Measurements from ENCODE around the gene OST4.
A peak's percentile ranks its signal among the peaks of the same experiment; 100 is the strongest.

OST4 gene

DNA sequence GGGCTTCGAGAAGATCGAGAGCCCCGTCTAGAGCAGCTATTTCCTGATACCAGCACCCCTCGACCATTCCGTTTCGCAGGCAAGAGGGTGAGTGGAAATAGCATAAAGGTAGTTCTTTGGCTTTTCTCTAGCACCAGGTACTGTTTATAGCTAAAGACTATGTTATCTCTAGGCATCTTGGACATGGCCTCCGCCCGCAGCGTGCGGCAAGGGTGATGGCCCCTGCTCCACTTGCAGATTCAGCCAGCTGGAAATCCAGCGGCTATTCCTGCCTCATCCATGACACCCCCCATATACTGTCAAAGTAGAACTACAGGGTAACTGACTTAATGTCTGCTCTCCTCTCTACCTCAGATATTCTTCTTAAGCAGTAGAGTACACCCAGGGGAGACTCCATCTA, 16.7 kb downstream of the OST4 start:
- FAIRE-seq, result no peak
- DNase-seq (ENCODE audit: low spot score), result no peak

GRCh38 chr2:27053776-27054175, 17.7 kb downstream of the OST4 start:
- no peak for FAIRE-seq

GRCh38 chr2:27053321-27053720, 18.1 kb downstream of the OST4 start:
- FAIRE-seq (no peak), DNase-seq (ENCODE audit: low spot score) (no peak)

More at GRCh38 chr2:27053776-27054175, 17.7 kb downstream of the OST4 start:
- no peak for DNase-seq (ENCODE audit: low spot score)

DNA sequence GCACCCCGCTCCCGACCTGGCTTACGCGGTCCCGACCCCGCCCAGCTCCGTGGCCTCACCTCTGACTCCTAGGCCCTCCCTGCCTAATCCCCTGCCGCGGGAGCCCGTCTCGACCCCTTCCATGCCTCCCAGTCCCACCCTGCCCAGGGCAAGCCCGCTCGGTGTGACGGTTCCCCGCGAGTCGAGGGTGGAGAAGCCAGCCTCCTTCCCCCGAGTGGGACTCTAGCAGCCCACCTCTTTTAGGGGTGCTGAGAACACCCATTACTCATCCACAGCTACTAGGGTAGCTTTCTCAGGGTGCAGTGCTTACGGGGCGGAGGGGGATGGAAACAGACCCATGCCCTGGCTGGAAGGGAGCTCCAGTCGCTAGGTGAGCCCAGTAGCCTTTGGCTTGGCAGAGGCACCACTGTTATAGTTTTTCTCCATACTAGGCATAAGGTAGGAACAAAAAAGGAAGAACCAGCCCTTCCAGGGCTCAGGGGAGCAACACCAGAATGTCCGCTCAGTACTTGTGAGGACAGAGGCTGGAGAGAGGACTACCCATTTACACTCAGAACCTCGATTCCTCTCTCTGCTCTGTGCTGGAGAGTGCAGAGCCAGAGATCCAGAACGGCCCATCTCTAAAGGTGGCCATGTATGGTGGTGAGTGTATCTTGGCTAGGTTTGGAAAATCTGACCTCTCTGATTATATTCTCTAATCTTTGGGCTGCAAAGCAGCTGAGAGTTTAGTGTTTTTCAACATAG, 19.4 kb downstream of the OST4 start:
- FAIRE-seq (no peak), DNase-seq (ENCODE audit: low spot score) (no peak)

GRCh38 chr2:27050996-27051901, 20.2 kb downstream of the OST4 start, which contains the start of gene AGBL5:
Gene AGBL5 (plus strand): TSS chr2:27051668. CDS start chr2:27052959, 1,291 bp downstream.
- FAIRE-seq (peak; percentile 37), DNase-seq (ENCODE audit: low spot score) (peak; percentile 100)

DNA sequence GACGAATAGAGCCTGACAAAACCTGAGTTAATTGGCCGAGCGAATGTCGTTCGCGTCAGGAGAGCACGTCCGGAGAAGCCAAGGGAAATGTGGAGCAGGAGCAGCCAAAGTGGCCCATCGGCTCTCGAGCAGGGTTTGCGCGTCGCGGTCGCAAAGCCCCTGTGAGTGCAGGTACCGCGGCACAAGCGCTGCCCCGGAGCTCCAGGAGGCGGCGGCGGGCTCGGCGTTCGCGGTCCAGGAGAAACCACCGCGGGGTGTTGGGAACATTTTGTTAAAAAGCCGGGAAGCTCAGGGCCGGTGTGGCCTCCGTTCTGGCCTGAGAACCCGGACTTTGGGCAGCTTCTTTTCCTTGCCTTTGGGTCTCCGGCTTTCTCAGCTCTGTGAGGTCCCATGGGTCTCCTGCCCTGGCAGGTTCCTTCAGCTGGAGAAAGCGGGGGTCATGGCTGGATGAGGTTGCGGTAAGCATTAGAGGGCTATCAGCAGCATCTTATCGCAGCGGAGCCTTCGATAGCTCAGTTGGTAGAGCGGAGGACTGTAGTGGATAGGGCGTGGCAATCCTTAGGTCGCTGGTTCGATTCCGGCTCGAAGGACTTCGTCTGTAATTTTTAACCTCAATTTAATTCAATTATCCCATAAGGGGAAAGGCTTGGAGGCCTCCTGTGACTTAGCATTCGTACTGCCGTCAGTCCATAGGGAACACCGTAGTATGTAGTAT, 21.0 kb downstream of the OST4 start:
- peak; percentile 23 for FAIRE-seq

GRCh38 chr2:27049422-27050280, 21.8 kb downstream of the OST4 start:
- DNase-seq (ENCODE audit: low spot score) (peak; percentile 61), FAIRE-seq (no peak)

More for the DNA sequence above, 21.0 kb downstream of the OST4 start:
- peak; percentile 90 for DNase-seq (ENCODE audit: low spot score)

GRCh38 chr2:27042985-27043634, 28.3 kb downstream of the OST4 start:
- DNase-seq (ENCODE audit: low spot score), result no peak
- no peak for FAIRE-seq

- DNase-seq (ENCODE audit: low spot score) (no peak), FAIRE-seq (no peak)
Measured at GRCh38 chr2:27042159-27042661, 29.2 kb downstream of the OST4 start.

GRCh38 chr2:27041752-27042151, 29.7 kb downstream of the OST4 start:
- no peak for DNase-seq (ENCODE audit: low spot score)
- FAIRE-seq, result no peak

- FAIRE-seq (no peak), DNase-seq (ENCODE audit: low spot score) (no peak)
Measured at GRCh38 chr2:27040282-27040681, 31.2 kb downstream of the OST4 start.

GRCh38 chr2:27039871-27040270, 31.6 kb downstream of the OST4 start:
- DNase-seq (ENCODE audit: low spot score) (no peak), FAIRE-seq (no peak)

DNA sequence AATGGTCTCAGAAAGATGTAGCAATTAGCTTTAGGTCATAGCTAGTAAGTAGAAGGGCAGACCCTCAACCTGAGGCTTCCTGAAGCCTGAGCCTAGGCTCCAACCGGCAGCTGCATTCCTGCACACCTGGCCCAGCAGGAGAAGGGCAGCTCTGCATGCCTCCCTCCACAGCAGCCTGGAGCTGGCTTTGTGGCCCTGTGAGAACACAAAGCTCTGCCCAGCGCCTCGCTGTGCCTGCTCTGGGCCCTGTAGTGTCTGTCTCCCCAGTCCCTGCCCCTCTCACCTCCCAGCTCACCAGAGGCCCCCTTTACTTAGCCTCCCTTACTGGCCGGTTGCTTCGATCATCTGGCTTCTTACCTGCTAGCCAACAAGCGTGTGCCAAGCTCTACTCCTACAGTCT, 32.0 kb downstream of the OST4 start:
- FAIRE-seq, result no peak

GRCh38 chr2:27038631-27039339, 32.7 kb downstream of the OST4 start:
- DNase-seq (ENCODE audit: low spot score), result no peak
- no peak for FAIRE-seq

More for the DNA sequence above, 32.0 kb downstream of the OST4 start:
- DNase-seq (ENCODE audit: low spot score), result no peak

DNA sequence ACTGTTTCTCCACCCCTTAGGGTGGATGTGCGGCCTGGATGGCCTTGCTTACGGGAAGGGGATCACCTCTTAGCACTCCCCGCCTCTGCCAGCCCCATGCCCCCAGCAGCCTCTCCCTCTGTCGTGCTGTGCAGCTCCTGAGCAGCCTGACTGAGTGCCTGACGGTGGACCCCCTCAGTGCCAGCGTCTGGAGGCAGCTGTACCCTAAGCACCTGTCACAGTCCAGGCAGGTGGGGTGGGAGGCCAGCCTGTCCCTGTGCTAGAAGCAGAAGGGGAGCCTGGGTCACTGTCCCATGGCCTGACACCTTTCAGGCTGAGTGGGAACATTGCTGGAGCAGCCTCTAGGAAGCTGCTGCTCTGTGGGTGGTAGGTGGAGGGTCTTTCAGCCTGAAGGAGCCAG, 33.4 kb downstream of the OST4 start:
- FAIRE-seq, result no peak
- DNase-seq (ENCODE audit: low spot score), result no peak

- DNase-seq (ENCODE audit: low spot score) (no peak), FAIRE-seq (no peak)
Measured at GRCh38 chr2:27033253-27033852, 38.1 kb downstream of the OST4 start.

DNA sequence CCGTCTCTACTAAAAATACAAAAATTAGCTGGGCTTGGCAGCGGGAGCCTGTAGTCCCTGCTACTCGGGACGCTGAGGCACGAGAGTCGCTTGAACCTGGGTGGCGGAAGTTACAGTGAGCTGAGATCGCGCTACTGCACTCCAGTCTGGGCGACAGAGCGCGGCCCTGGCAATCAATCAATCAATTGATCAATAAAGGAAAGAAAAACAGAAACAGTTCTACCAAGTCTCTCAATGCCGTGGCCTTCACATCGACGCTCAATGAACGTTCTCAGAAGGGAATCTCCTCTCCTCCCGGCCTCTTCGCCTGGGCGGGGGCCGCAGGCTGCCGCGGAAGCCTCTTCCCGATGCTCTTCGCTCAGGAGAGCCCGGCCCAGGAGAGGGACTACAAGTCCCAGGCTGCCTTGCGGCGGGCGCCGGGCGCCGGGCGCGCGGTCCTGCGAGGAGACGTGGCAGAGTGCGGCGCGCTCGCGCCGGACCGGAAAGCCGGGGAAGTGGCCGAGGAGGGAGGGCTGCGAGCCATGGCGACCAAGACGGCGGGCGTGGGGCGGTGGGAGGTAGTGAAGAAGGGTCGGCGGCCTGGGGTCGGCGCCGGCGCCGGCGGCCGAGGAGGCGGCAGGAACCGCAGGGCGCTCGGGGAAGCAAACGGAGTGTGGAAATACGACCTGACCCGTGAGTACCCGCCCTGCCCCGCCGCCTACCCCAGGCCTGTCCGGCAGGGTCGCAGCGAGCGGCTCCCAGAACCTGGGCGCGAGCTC, 38.8 kb downstream of the OST4 start, which contains the start of gene TMEM214:
Gene TMEM214, plus strand, starts transcription at position 471 of the 758 bp plus-strand sequence. Its CDS starts 51 bp downstream, at position 522.
- FAIRE-seq (peak; percentile 37), DNase-seq (ENCODE audit: low spot score) (peak; percentile 98)

DNA sequence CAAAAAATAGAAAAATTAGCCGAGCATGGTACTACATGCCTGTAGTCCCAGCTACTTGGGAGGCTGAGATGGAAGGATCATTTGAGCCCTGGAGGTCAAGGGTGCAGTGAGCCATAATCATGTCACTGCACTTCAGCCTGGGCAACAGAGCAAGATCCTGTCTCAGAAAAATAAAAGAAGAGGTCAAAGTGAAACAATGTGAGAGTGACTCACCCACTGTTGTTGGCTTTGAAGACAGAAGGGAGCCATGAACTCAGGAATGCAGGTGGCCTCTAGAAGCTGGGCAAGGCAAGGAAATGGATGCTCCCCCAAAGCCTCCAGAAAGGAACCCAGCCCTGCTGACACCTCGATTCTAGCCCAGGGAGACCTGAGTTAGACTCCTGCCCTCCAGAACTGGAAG, 42.4 kb downstream of the OST4 start:
- no peak for FAIRE-seq
- no peak for DNase-seq (ENCODE audit: low spot score)

All from urothelium cell line (cell line).